Measurements from ENCODE around the gene FAM124A.
"Not testable (repeated sequence)": the region's sequence is repeated elsewhere in the genome, so short reads cannot be mapped to it uniquely, and the experiment has no call there.

Gene FAM124A

GRCh38 chr13:51277928-51278327 lies 55.7 kb downstream of the FAM124A start:
- ChIA-PET CTCF (interaction anchor here (0.8 to 1.3 kb wide), 2 partner anchors 12 to 129 kb away, joined by 3 read pairs; no protein-coding TSS in a partner anchor), POLR2A (ENCODE audit: low non-redundant PET) (no interaction called here)
- DNase-seq (ENCODE audit: low spot score) = no peak
- no peak for TF ChIP-seq CTCF (conservative IDR thresholded peaks at IDR 0.05; ENCODE audit: low read depth)
- H3K27ac ChIP-seq = no peak overlapping the region

- TF ChIP-seq CTCF (conservative IDR thresholded peaks at IDR 0.05; ENCODE audit: low read depth) = no peak
- no peak overlapping the region for H3K27ac ChIP-seq
- CTCF ChIA-PET = interaction anchor here (0.8 to 1.3 kb wide), 2 partner anchors 13 to 130 kb away, joined by 3 read pairs; no protein-coding TSS in a partner anchor
- POLR2A ChIA-PET (ENCODE audit: low non-redundant PET) = no interaction called here
- no peak for DNase-seq (ENCODE audit: low spot score)
Measured at GRCh38 chr13:51278426-51279130, 56.4 kb downstream of the FAM124A start.

GRCh38 chr13:51280379-51280940 lies 58.3 kb downstream of the FAM124A start:
- CTCF ChIA-PET = no interaction called here
- POLR2A ChIA-PET (ENCODE audit: low non-redundant PET) = no interaction called here
- no peak for DNase-seq (ENCODE audit: low spot score)
- H3K27ac ChIP-seq = no peak overlapping the region
- TF ChIP-seq CTCF (conservative IDR thresholded peaks at IDR 0.05; ENCODE audit: low read depth) = no peak

GRCh38 chr13:51282322-51282721 lies 60.1 kb downstream of the FAM124A start:
- ChIA-PET CTCF (no interaction called here), POLR2A (ENCODE audit: low non-redundant PET) (no interaction called here)
- DNase-seq (ENCODE audit: low spot score) = no peak
- H3K27ac ChIP-seq = no peak overlapping the region
- TF ChIP-seq CTCF (conservative IDR thresholded peaks at IDR 0.05; ENCODE audit: low read depth) = no peak

GRCh38 chr13:51282923-51283322 lies 60.7 kb downstream of the FAM124A start:
- CTCF ChIA-PET = interaction anchor here (0.6 kb wide), 1 partner anchor 59 kb away, joined by 3 read pairs; no protein-coding TSS in a partner anchor
- POLR2A ChIA-PET (ENCODE audit: low non-redundant PET); DNase-seq (ENCODE audit: low spot score); H3K27ac ChIP-seq: not testable (repeated sequence)

GRCh38 chr13:51283371-51283770 lies 61.2 kb downstream of the FAM124A start:
- H3K27ac ChIP-seq = no peak overlapping the region
- ChIA-PET CTCF (interaction anchor here (0.6 kb wide), 1 partner anchor 60 kb away, joined by 3 read pairs; no protein-coding TSS in a partner anchor), POLR2A (ENCODE audit: low non-redundant PET) (no interaction called here)
- no peak for TF ChIP-seq CTCF (conservative IDR thresholded peaks at IDR 0.05; ENCODE audit: low read depth)
- DNase-seq (ENCODE audit: low spot score) = no peak

- TF ChIP-seq CTCF (conservative IDR thresholded peaks at IDR 0.05; ENCODE audit: low read depth) = no peak
- CTCF ChIA-PET = no interaction called here
- POLR2A ChIA-PET (ENCODE audit: low non-redundant PET) = no interaction called here
- H3K27ac ChIP-seq = no peak overlapping the region
- no peak for DNase-seq (ENCODE audit: low spot score)
Measured at GRCh38 chr13:51284339-51284738, 62.1 kb downstream of the FAM124A start.

Data from RWPE1 (cell line).